Natural killer cell treated with Interleukin-12 subunit alpha and Interleukin-12 subunit beta and Interleukin-15 and Interleukin-18, amount 100 ng/mL, for 72 hours (primary cell): ENCODE measurements around the gene PRMT1. TPM values are rescaled to one million over a fixed set of nuclear protein-coding genes. Genes with fewer than 3 reads are reported as not detected.

ENCODE experiments used
- ATAC-seq, 2 donors: fragments of 150-1000 bp; cut with Tn5 transposase in 1 of 2; sonication (Bioruptor Pico), chemical (Tn5 transposase) in 1 of 2; 2 replicates each; pipeline ENCODE4 v1.10.0; 2021
- DNase-seq: peaks from one replicate; pipeline ENCODE4 v3.0.0; 2022; ENCODE audit warnings: low spot score
- H3K27ac Mint-ChIP-seq, 2 donors: 1 replicate in 1 of 2; 2 replicates in 1 of 2; pipeline ENCODE4 v1.8.0; 2022; ENCODE audit warnings: mixed read lengths in 2 of 2, mild to moderate bottlenecking in 1 of 2, moderate library complexity in 1 of 2
- H3K27me3 Mint-ChIP-seq, 2 donors: 1 replicate in 1 of 2; 2 replicates in 1 of 2; pipeline ENCODE4 v1.8.0; 2022; ENCODE audit warnings: mixed read lengths in 2 of 2
- H3K36me3 Mint-ChIP-seq: one replicate; pipeline ENCODE4 v1.8.0; 2022; ENCODE audit warnings: mixed read lengths
- H3K4me1 Mint-ChIP-seq, 2 donors: 1 replicate in 1 of 2; 2 replicates in 1 of 2; pipeline ENCODE4 v1.8.0; 2022; ENCODE audit warnings: low read depth in 2 of 2, mixed read lengths in 2 of 2, mild to moderate bottlenecking in 1 of 2
- H3K4me3 Mint-ChIP-seq: one replicate; pipeline ENCODE4 v1.8.0; 2022; ENCODE audit warnings: mixed read lengths
- H3K9me3 Mint-ChIP-seq: 2 replicates; pipeline ENCODE4 v1.8.0; 2022; ENCODE audit warnings: mixed read lengths
- total RNA-seq, 2 donors: library from RNA; stranded (reverse); gene quantifications; one replicate each; pipeline ENCODE4 v1.2.3, GENCODE V29; 2022

Gene PRMT1
- total RNA-seq, 2 donors from 2014 or later = 268 to 457 TPM

DNA sequence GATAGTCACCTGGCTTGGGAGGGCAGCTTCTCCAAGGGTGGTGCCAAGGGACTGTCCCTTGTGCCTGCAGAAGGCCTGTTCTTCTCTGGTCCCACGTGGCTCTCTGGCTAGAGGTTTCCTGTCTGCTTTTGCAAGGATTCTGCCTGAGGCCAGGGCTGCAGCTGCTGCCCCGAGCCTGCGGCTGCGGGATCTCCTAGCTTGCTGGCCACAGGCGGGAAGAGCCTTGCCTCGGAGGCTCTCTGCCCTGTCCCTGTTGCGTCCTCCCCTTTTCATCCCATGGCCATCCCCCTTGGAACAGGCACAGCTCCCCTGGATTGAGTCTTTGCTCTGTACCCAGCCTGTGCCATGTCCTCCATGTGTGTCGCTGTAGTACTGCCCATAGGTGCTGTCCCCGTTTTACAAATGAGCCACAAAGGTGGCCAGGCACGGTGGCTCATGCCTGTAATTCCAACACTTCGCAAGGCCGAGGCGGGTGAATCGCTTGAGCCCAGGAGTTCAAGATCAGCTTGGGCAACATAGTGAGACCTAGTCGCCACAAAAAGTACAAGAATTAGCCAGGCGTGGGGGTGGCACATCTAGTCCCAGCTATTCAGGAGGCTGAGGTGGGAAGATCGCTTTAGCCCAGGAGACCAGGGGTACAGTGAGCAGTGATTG, 20.5 kb upstream of the PRMT1 start:
- H3K4me3 Mint-ChIP-seq = peak overlapping the region; percentile 32
- peak overlapping the region; percentile 80 to 88 for H3K27ac Mint-ChIP-seq
- peaks cover 8 to 25% of the 10 kb centered on the region in 2 donors for H3K4me1 Mint-ChIP-seq
- peaks cover 5% of the 10 kb centered on the region for H3K36me3 Mint-ChIP-seq
- no peak for DNase-seq
- ATAC-seq = peak in 1 of 2 donors; percentile 43
- no peaks in the 10 kb centered on the region for H3K27me3 Mint-ChIP-seq
- no peaks in the 10 kb centered on the region for H3K9me3 Mint-ChIP-seq

DNA sequence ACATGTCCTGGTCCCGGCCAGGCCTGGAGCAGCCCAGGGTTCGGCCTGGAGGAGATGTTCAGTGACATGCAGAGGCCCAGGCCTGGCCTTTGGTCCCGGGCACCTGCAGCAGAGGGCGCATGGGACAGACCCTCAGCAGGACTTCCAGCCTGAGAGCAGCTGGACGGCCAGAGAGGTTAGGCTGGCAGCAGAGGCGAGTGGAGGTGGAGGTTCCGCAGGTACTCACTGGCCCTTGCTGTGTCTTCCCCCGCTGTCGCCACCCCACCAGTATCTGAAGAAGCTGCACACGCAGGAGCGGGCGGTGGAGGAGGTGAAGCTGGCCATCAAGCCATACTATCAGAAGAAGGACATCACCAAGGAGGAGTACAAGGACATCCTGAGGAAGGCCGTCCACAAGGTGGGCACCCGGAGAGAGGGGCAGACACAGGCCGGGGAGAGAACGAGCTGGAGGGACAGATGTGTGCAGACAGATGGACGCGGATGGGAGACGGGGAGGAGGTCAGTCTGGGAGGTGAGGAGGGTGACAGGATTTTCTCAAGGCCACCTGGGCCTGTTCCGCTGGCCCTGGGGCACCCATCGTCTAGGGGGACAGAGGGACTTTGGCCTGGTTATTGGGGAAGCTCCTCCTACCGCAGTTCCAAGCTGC, 19.5 kb upstream of the PRMT1 start:
- no peak for DNase-seq

DNA sequence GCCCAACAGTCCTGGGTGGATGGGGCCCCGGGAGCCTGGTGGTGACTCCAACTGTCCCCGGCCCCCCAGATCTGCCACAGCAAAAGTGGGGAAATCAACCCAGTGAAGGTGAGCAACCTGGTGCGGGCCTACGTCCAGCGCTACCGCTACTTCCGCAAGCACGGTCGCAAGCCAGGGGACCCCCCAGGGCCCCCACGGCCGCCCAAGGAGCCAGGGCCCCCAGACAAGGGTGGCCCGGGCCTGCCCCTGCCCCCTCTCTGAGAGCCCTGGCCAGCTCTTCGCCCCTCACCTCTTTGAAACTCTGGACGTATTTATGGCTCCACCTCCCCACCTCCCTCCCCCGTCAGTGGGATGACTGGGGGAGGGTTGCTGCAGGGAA, 18.9 kb upstream of the PRMT1 start:
- Mint-ChIP-seq H3K4me3 (no peak overlapping the region), H3K36me3 (peaks cover 5% of the 10 kb centered on the region), H3K4me1 (peaks cover 8 to 29% of the 10 kb centered on the region in 2 donors), H3K9me3 (no peaks in the 10 kb centered on the region), H3K27ac (no peak overlapping the region), H3K27me3 (no peaks in the 10 kb centered on the region)
- DNase-seq = no peak
- no peak for ATAC-seq

More for the DNA sequence above, 19.5 kb upstream of the PRMT1 start:
- no peak for ATAC-seq
- Mint-ChIP-seq H3K36me3 (peaks cover 5% of the 10 kb centered on the region), H3K27ac (no peak overlapping the region), H3K27me3 (no peaks in the 10 kb centered on the region), H3K4me3 (no peak overlapping the region), H3K4me1 (peaks cover 8 to 25% of the 10 kb centered on the region in 2 donors), H3K9me3 (no peaks in the 10 kb centered on the region)

DNA sequence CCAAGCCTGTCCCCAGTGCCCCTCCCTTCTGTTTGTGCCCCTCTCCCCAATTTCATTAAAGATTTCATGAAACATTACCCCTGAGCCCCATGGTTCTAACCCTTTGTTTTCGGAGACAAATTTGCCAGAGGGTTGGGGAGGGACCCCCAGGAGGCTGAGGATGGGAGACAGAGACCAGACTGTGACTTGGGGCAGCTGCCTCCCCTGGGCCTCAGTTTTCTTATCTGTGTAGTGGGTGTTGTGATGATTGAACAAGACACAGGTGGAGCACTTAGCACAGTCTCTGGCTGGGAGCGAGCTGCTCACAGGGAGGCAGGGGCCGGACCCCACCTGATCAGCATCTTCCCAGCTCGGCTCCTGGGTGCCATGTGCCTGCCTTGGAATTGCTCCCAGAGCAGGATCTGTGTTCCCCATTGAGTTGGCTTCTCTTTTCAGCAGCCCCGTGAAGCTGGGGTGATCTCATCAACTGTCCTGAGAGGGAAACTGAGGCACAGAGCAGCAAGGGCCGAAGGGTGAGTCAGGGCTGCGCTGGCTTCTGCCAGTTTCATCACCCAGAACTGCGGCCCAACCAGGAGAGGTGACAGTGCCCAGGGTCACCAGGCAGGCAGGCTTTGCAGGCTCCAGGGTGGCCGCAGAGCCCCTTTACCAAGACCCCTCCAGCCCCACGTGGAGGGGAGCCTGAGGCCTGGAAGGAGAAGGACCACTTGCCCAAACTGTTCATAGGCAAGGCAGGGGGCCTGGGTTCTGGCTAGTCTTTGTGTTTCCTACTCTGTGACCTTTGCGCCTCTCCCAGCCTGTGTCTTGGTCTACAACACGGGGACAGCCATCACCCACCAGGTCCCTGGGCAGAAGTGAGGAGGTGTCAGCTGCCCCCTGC, 18.3 kb upstream of the PRMT1 start:
- no peak overlapping the region for H3K4me3 Mint-ChIP-seq
- H3K4me1 Mint-ChIP-seq = peaks cover 9 to 29% of the 10 kb centered on the region in 2 donors
- H3K27me3 Mint-ChIP-seq = no peaks in the 10 kb centered on the region
- DNase-seq (no peak), ATAC-seq (no peak)
- H3K36me3 Mint-ChIP-seq = peaks cover 5% of the 10 kb centered on the region
- no peaks in the 10 kb centered on the region for H3K9me3 Mint-ChIP-seq
- H3K27ac Mint-ChIP-seq = no peak overlapping the region

DNA sequence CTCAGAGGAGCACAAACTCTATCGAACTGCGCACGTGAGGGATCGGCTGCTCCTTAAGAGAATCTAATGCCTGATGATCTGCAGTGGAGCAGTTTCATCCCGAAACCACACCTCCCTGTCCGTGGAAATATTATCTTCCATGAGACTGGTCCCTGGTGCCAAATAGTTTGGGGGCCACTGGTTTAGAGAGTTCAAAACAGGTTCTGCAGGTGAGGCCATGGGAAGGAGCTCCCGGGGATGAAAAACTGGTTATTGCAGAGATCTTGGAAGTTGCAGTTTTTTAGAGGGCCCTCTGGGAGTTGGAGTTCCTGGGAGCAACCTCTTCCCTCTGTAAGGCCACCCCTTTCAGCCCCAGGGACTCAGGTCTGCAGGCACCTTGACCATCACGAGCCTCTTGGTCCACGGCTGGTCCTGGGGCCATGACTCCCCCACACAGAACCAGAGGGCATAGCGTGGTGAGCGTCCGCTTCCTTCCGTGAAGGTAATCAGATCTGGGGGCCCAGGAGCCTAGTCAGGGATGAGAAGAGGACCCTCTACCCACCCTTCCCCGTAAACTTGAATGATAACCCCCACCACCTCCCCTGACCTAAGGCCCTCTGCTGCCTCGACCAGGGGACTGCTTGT, 16.6 kb upstream of the PRMT1 start:
- Mint-ChIP-seq H3K9me3 (no peaks in the 10 kb centered on the region), H3K27ac (no peak overlapping the region), H3K36me3 (peaks cover 2% of the 10 kb centered on the region), H3K4me1 (peaks cover 19 to 34% of the 10 kb centered on the region in 2 donors), H3K27me3 (no peaks in the 10 kb centered on the region), H3K4me3 (no peak overlapping the region)
- DNase-seq (no peak), ATAC-seq (no peak)

DNA sequence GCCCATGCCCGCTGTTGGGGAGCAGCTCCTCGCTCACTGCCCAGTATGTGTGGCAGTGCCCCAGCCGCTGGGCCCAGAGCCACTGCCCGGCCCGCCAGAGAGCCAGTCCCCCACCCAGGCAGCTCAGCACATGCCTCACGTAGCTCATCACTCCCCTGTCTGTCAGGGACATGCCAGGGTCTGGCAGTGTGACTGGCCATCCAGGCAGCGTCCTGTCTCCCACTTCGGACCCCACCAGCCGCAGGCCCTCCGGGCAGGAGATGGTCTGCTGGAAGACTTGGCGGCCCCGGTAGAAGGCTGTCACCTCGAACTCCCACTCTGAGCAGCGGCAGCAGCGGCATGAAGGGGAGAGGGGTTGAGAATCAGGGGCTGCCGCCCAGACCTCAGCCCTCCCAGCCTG, 15.1 kb upstream of the PRMT1 start:
- Mint-ChIP-seq H3K4me1 (peaks cover 29 to 33% of the 10 kb centered on the region in 2 donors), H3K27me3 (no peaks in the 10 kb centered on the region), H3K9me3 (no peaks in the 10 kb centered on the region), H3K36me3 (peaks cover 4% of the 10 kb centered on the region), H3K27ac (peak overlapping the region in 1 of 2 donors; percentile 94), H3K4me3 (no peak overlapping the region)
- no peak for ATAC-seq
- no peak for DNase-seq

DNA sequence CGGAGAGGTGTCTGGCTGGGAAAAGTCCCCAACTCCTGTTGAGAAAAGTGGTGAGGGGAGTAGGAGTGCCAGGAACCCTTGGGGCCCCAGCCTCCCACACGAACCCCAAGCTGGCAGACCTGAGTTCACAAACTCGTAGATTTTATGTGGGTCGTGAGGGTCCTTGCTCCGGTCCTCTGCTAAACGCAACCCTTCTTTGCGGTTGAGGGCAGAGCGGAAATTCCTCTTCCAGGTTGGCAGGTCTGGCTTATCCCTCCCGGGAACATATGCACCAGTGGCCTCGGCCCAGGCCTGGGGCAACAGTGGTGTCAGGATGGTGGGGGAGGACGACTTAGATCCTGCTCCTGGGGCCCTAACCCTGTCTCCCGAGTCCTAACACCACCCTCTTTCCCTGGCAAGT, 13.8 kb upstream of the PRMT1 start:
- Mint-ChIP-seq H3K36me3 (peaks cover 4% of the 10 kb centered on the region), H3K4me1 (peaks cover 34 to 35% of the 10 kb centered on the region in 2 donors), H3K27ac (peak overlapping the region; percentile 94 to 100), H3K9me3 (no peaks in the 10 kb centered on the region), H3K27me3 (no peaks in the 10 kb centered on the region), H3K4me3 (peak overlapping the region; percentile 99)
- DNase-seq = no peak
- no peak for ATAC-seq

DNA sequence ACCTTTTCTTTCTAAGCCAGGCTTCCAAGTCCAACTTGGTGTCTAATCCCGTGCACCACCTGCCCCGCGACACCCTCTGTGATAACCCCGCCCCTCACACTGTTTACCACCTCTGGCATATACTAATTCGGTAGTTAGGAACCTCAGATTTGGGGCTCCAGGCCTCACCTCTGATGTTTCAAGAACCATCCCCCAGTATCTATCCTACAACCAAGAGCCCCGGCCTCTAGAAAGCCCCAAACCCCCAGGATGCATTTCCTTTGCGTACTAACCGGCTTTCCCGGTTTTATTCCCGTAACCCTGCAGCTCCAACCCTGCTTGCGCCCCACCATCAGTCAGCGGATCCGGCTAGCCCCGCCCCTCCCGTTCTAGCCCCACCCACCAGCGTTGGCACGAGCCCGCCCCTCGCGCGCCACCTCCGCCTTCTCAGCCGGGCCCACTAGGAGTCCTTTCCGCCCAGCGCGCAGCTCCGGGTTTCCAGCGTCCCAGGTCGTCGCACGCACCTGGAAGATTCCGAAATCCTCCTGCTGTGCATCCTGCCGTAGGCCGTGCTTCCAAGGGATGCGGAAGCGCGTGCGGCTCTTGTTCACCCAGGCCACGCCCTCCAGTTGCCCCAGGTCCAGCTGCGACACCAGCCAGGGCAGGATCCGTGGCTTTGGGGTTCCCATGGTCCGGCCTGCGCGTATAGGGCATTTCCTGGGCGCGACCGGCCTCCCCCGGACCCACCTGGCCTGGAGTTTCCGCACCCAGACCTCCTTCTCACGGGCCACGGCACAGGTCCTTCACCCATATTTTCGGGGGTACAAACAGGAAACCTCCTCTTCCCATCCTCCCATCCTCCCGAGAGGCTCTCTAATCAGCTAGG, 12.7 kb upstream of the PRMT1 start:
- peak overlapping the region; percentile 99 for H3K4me3 Mint-ChIP-seq
- peak; percentile 88 for DNase-seq
- peak; percentile 79 to 87 for ATAC-seq
- no peaks in the 10 kb centered on the region for H3K9me3 Mint-ChIP-seq
- H3K27ac Mint-ChIP-seq = peak overlapping the region; percentile 94 to 100
- no peaks in the 10 kb centered on the region for H3K27me3 Mint-ChIP-seq
- H3K36me3 Mint-ChIP-seq = peaks cover 4% of the 10 kb centered on the region
- H3K4me1 Mint-ChIP-seq = peaks cover 34 to 35% of the 10 kb centered on the region in 2 donors

DNA sequence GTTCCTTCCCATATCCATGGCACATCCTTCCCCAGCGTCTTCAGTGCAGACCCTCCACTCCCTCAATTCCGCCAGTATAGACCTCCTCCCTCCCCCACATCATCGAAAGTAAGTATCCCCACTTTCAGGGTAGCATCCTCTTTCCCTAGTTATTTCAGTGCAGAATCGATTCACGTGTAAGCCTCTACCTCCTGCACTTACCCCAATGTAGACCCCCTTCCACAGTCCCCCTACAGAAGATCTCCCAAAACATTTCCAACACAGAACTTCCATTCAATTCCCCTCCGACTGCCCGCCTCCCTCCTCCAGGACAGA, 12.1 kb upstream of the PRMT1 start:
- Mint-ChIP-seq H3K4me3 (peak overlapping the region; percentile 99), H3K27ac (peak overlapping the region; percentile 94 to 100), H3K4me1 (peaks cover 34 to 38% of the 10 kb centered on the region in 2 donors), H3K9me3 (no peaks in the 10 kb centered on the region), H3K27me3 (no peaks in the 10 kb centered on the region), H3K36me3 (peaks cover 4% of the 10 kb centered on the region)
- DNase-seq = no peak
- no peak for ATAC-seq

DNA sequence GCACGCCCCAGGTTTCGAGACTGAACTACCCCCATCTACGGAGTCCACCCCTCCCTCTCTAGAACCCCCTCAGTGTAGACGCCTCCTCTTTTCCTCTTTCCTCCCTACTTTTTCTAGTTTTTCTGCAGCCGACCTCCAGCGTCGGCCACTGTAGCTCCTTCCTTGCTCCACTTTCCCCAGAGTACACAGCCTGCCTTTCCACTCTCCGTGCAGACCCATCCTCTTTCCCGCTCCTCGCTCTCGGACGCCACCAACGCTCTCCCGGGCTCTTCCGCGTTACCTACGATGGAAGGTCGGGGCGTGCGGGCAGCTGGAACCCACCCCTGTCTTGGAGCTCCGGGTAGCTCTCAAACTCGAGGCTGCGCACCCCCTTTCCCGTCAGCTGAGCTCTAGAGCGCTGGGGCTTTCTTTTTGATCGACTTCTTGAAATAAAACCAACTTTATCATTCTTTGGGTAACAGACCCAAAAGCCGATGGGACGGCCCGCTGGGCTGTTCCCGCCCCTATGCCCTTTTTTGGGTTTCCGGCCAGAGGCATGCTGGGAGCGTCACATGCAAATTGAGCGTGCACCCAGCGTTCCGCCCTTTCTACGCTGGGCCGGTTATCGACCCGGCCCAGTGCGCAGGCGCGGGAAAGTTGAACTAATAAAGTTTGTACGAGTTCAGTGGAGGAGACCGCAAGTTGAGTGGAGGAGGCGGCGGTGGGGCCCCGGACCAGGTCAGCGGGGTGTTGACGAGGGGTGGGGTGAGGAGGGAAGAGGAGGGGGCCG, 11.5 kb upstream of the PRMT1 start, which contains the start of the genes BCL2L12 and IRF3:
Gene BCL2L12, plus strand, starts transcription at position 583 of the 769 bp plus-strand sequence. CDS start 760 bp downstream, outside the sequence.
Gene IRF3, minus strand, starts transcription at position 507 of the 769 bp plus-strand sequence. CDS start 1,019 bp downstream, outside the sequence.
- Mint-ChIP-seq H3K36me3 (peaks cover 4% of the 10 kb centered on the region), H3K27me3 (no peaks in the 10 kb centered on the region), H3K4me3 (peak within 1 kb of the TSS; percentile 99), H3K9me3 (no peaks in the 10 kb centered on the region), H3K27ac (peak within 1 kb of the TSS; percentile 94 to 100), H3K4me1 (peaks cover 34 to 38% of the 10 kb centered on the region in 2 donors)
- ATAC-seq (peak; percentile 93), DNase-seq (peak; percentile 99)

DNA sequence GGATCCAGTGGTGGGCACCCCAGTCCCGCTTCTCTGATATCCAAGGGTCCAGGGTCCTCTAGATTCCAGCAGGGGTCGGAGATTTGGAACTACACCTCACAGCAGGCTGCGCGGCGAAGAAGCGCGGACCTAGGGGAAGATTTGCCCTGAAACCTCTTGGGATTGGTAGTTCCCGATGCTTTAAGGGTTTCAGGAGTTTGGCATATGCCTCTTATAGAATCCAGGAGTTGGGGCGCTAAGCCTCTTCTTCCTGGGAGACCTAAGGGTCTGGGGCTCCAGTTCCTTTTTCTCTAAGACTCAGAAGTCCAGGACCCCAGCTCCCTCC, 11.0 kb upstream of the PRMT1 start:
- peak overlapping the region; percentile 99 for H3K4me3 Mint-ChIP-seq
- H3K4me1 Mint-ChIP-seq = peaks cover 34 to 38% of the 10 kb centered on the region in 2 donors
- no peaks in the 10 kb centered on the region for H3K9me3 Mint-ChIP-seq
- H3K27me3 Mint-ChIP-seq = no peaks in the 10 kb centered on the region
- peak overlapping the region; percentile 94 to 100 for H3K27ac Mint-ChIP-seq
- ATAC-seq (no peak), DNase-seq (no peak)
- H3K36me3 Mint-ChIP-seq = peaks cover 4% of the 10 kb centered on the region

DNA sequence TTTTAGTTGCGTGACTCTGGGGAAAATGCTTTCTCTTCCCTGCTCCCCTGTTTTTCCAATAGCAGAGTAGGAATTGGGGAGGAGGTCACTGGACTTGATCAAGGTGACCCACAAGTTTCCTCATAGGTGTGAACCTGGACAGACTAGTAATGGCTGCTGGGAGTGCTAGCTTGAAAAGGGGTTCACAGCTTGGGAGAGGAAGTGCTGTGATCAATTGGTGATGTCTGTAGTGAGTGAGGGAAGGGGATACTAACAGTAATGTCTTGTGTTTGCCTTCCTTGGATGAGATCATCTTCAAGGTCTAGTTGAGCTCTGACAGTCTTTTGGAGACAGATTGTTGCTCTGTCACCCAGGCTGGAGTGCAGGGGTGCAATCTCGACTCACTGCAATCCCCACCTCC, 9.6 kb upstream of the PRMT1 start:
- DNase-seq (no peak), ATAC-seq (no peak)
- Mint-ChIP-seq H3K36me3 (peaks cover 4% of the 10 kb centered on the region), H3K27me3 (no peaks in the 10 kb centered on the region), H3K27ac (peak overlapping the region in 1 of 2 donors; percentile 94), H3K4me1 (peaks cover 43 to 46% of the 10 kb centered on the region in 2 donors), H3K9me3 (no peaks in the 10 kb centered on the region), H3K4me3 (peak overlapping the region; percentile 99)
